HEK293 (cell line): Measurements from ENCODE around the gene RANBP10.

Source experiments
- CTCF ChIA-PET: fragments of 350-600 bp; formaldehyde crosslinking; extraction: SDS; loops from one replicate; lab custom pipeline; 2021; ENCODE audit warnings: antibody characterized with exemption; lab: Yijun Ruan, JAX
- POLR2A ChIA-PET: fragments of 300-600 bp; formaldehyde crosslinking; extraction: SDS; loops from one replicate; lab custom pipeline; 2020; ENCODE audit warnings: antibody characterized with exemption, inconsistent platforms; lab: Yijun Ruan, JAX
- H3K27ac ChIP-seq: fragments of 200-500 bp; sonication (Bioruptor generic); 2 replicates; pipeline ENCODE4 v1.5.1; 2014; ENCODE audit warnings: low read depth, low read length, control low read depth, inconsistent platforms; ENCODE audit errors: extremely low read depth
- H3K36me3 ChIP-seq, 2 experiments: fragments of 200-500 bp in 1 of 2; sonication (Bioruptor generic) in 1 of 2; 1 replicate in 1 of 2; 2 replicates in 1 of 2; pipeline ENCODE4 v1.5.1; 2014 to 2017; ENCODE audit warnings: inconsistent platforms in 2 of 2, low read length in 2 of 2; ENCODE audit not compliant: control insufficient read depth in 2 of 2, insufficient read depth in 1 of 2
- H3K4me1 ChIP-seq: fragments of 200-500 bp; sonication (Bioruptor generic); 2 replicates; pipeline ENCODE4 v1.5.1; 2014; ENCODE audit warnings: mild to moderate bottlenecking, low read length, inconsistent platforms; ENCODE audit not compliant: control insufficient read depth, insufficient read depth
- H3K4me3 ChIP-seq: 2 replicates; pipeline ENCODE4 v1.5.1; 2011; ENCODE audit warnings: low read depth, mild to moderate bottlenecking, control low read depth, low read length, moderate library complexity
- H3K9me3 ChIP-seq: fragments of 200-500 bp; sonication (Bioruptor generic); 2 replicates; pipeline ENCODE4 v1.5.1; 2014; ENCODE audit warnings: low read depth, low read length, inconsistent platforms; ENCODE audit not compliant: control insufficient read depth, insufficient read depth
- EGR2 ChIP-seq: fragments of 450-650 bp; formaldehyde crosslinking; IDR thresholded peaks from 2 replicates; pipeline ENCODE4 v1.5.1; 2016; ENCODE audit warnings: low read depth, missing biosample characterization, missing genetic modification characterization
- GFI1B ChIP-seq: fragments of 450-650 bp; formaldehyde crosslinking; IDR thresholded peaks from 2 replicates; pipeline ENCODE4 v1.5.1; 2016; ENCODE audit warnings: missing biosample characterization, missing genetic modification characterization
- GLIS1 ChIP-seq: fragments of 450-650 bp; formaldehyde crosslinking; IDR thresholded peaks from 2 replicates; pipeline ENCODE4 v1.5.1; 2016; ENCODE audit warnings: missing biosample characterization, missing genetic modification characterization
- KLF7 ChIP-seq: fragments of 450-650 bp; formaldehyde crosslinking; IDR thresholded peaks from 2 replicates; pipeline ENCODE4 v1.5.1; 2016; ENCODE audit warnings: missing biosample characterization, missing genetic modification characterization, borderline replicate concordance
- MEIS1 ChIP-seq: sonication (generic); formaldehyde crosslinking; IDR thresholded peaks from 2 replicates; pipeline ENCODE4 v1.8.1; 2022; ENCODE audit warnings: missing genetic modification reagents, mild to moderate bottlenecking, borderline replicate concordance
- OVOL3 ChIP-seq: fragments of 450-650 bp; formaldehyde crosslinking; IDR thresholded peaks from 2 replicates; pipeline ENCODE4 v1.5.1; 2016; ENCODE audit warnings: missing biosample characterization, missing genetic modification characterization
- ZBTB26 ChIP-seq: fragments of 450-650 bp; formaldehyde crosslinking; optimal IDR thresholded peaks from 2 replicates; pipeline ENCODE3; 2016; ENCODE audit warnings: missing biosample characterization, mild to moderate bottlenecking, missing genetic modification characterization
- ZBTB7A ChIP-seq: fragments of 450-650 bp; formaldehyde crosslinking; IDR thresholded peaks from 2 replicates; pipeline ENCODE4 v1.5.1; 2016; ENCODE audit warnings: low read depth, missing biosample characterization, missing genetic modification characterization
- ZBTB8A ChIP-seq: fragments of 450-650 bp; formaldehyde crosslinking; IDR thresholded peaks from 2 replicates; pipeline ENCODE4 v1.5.1; 2016; ENCODE audit warnings: missing biosample characterization, missing genetic modification characterization
- ZFHX2 ChIP-seq: fragments of 450-650 bp; formaldehyde crosslinking; conservative IDR thresholded peaks from 2 replicates; pipeline ENCODE4 v1.5.1; 2016; ENCODE audit warnings: missing biosample characterization, missing genetic modification characterization
- ZFP69B ChIP-seq: fragments of 450-650 bp; formaldehyde crosslinking; IDR thresholded peaks from 2 replicates; pipeline ENCODE4 v1.5.1; 2016; ENCODE audit warnings: missing biosample characterization, missing genetic modification characterization
- ZIC2 ChIP-seq: fragments of 450-650 bp; formaldehyde crosslinking; IDR thresholded peaks from 2 replicates; pipeline ENCODE4 v1.5.1; 2016; ENCODE audit warnings: missing biosample characterization, missing genetic modification characterization
- ZNF214 ChIP-seq: fragments of 450-650 bp; formaldehyde crosslinking; IDR thresholded peaks from 2 replicates; pipeline ENCODE4 v1.5.1; 2017; ENCODE audit warnings: missing biosample characterization, mild to moderate bottlenecking, missing genetic modification characterization, borderline replicate concordance
- ZNF280D ChIP-seq: fragments of 450-650 bp; formaldehyde crosslinking; IDR thresholded peaks from 2 replicates; pipeline ENCODE4 v1.5.1; 2016; ENCODE audit warnings: missing biosample characterization, missing genetic modification characterization
- ZNF292 ChIP-seq: fragments of 450-650 bp; formaldehyde crosslinking; IDR thresholded peaks from 2 replicates; pipeline ENCODE4 v1.5.1; 2016; ENCODE audit warnings: low read depth, missing biosample characterization, missing genetic modification characterization, borderline replicate concordance
- ZNF521 ChIP-seq: fragments of 450-650 bp; formaldehyde crosslinking; IDR thresholded peaks from 2 replicates; pipeline ENCODE4 v1.5.1; 2017; ENCODE audit warnings: missing biosample characterization, mild to moderate bottlenecking, missing genetic modification characterization
- ZNF670 ChIP-seq: fragments of 450-650 bp; formaldehyde crosslinking; IDR thresholded peaks from 2 replicates; pipeline ENCODE4 v1.5.1; 2016; ENCODE audit warnings: missing biosample characterization, missing genetic modification characterization, low read depth
- ZNF692 ChIP-seq: fragments of 450-650 bp; formaldehyde crosslinking; IDR thresholded peaks from 2 replicates; pipeline ENCODE4 v1.5.1; 2016; ENCODE audit warnings: missing biosample characterization, missing genetic modification characterization
- ZNF785 ChIP-seq: fragments of 450-650 bp; formaldehyde crosslinking; IDR thresholded peaks from 2 replicates; pipeline ENCODE4 v1.5.1; 2016; ENCODE audit warnings: missing biosample characterization, missing genetic modification characterization
- ZSCAN30 ChIP-seq: fragments of 450-650 bp; IDR thresholded peaks from 2 replicates; pipeline ENCODE4 v1.5.1; 2018; ENCODE audit warnings: missing biosample characterization, mild to moderate bottlenecking, missing genetic modification characterization, moderate library complexity
- TF ChIP-seq, protein P1 (sequence below): fragments of 450-650 bp; formaldehyde crosslinking; IDR thresholded peaks from 2 replicates; pipeline ENCODE4 v1.5.1; 2016; ENCODE audit warnings: missing biosample characterization, missing genetic modification characterization
- TF ChIP-seq, protein P2 (sequence below): fragments of 450-650 bp; formaldehyde crosslinking; IDR thresholded peaks from 2 replicates; pipeline ENCODE4 v1.5.1; 2016; ENCODE audit warnings: missing biosample characterization, missing genetic modification characterization

Gene RANBP10

GRCh38 chr16:67767953-67768352 is 38.4 kb downstream of the RANBP10 start:
- CTCF ChIA-PET: interaction anchor here (0.6 to 1.6 kb wide), 4 partner anchors 46 to 522 kb away, joined by 3 to 5 read pairs (median 4); no protein-coding TSS in a partner anchor
- Histone ChIP-seq H3K4me1 (no peaks in the 10 kb centered on the region), H3K9me3 (no peaks in the 10 kb centered on the region), H3K27ac (no peak overlapping the region), H3K36me3 (peaks cover 0 to 8% of the 10 kb centered on the region in 2 experiments; a peak in 2 of 3 replicates), H3K4me3 (no peak overlapping the region)
- POLR2A ChIA-PET: interaction anchor here (0.7 kb wide), 1 partner anchor 11 kb away, joined by 3 read pairs; no protein-coding TSS in a partner anchor
- TF ChIP-seq ZNF521 (tag by site-specific recombination): no peak
- TF ChIP-seq, protein P1, sequence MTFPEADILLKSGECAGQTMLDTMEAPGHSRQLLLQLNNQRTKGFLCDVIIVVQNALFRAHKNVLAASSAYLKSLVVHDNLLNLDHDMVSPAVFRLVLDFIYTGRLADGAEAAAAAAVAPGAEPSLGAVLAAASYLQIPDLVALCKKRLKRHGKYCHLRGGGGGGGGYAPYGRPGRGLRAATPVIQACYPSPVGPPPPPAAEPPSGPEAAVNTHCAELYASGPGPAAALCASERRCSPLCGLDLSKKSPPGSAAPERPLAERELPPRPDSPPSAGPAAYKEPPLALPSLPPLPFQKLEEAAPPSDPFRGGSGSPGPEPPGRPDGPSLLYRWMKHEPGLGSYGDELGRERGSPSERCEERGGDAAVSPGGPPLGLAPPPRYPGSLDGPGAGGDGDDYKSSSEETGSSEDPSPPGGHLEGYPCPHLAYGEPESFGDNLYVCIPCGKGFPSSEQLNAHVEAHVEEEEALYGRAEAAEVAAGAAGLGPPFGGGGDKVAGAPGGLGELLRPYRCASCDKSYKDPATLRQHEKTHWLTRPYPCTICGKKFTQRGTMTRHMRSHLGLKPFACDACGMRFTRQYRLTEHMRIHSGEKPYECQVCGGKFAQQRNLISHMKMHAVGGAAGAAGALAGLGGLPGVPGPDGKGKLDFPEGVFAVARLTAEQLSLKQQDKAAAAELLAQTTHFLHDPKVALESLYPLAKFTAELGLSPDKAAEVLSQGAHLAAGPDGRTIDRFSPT (tag by site-specific recombination): no peak
- TF ChIP-seq OVOL3: no peak
- no peak for TF ChIP-seq ZNF785 (tag by site-specific recombination)
- TF ChIP-seq ZFP69B (tag by site-specific recombination): no peak
- TF ChIP-seq KLF7 (tag by site-specific recombination): no peak
- TF ChIP-seq MEIS1 (CRISPR knock-in tag): no peak
- TF ChIP-seq GLIS1 (tag by site-specific recombination): no peak
- TF ChIP-seq, protein P2, sequence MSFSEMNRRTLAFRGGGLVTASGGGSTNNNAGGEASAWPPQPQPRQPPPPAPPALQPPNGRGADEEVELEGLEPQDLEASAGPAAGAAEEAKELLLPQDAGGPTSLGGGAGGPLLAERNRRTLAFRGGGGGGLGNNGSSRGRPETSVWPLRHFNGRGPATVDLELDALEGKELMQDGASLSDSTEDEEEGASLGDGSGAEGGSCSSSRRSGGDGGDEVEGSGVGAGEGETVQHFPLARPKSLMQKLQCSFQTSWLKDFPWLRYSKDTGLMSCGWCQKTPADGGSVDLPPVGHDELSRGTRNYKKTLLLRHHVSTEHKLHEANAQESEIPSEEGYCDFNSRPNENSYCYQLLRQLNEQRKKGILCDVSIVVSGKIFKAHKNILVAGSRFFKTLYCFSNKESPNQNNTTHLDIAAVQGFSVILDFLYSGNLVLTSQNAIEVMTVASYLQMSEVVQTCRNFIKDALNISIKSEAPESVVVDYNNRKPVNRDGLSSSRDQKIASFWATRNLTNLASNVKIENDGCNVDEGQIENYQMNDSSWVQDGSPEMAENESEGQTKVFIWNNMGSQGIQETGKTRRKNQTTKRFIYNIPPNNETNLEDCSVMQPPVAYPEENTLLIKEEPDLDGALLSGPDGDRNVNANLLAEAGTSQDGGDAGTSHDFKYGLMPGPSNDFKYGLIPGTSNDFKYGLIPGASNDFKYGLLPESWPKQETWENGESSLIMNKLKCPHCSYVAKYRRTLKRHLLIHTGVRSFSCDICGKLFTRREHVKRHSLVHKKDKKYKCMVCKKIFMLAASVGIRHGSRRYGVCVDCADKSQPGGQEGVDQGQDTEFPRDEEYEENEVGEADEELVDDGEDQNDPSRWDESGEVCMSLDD (tag by site-specific recombination): no peak
- TF ChIP-seq ZNF214 (tag by site-specific recombination): no peak
- no peak for TF ChIP-seq ZSCAN30 (tag by site-specific recombination)
- no peak for TF ChIP-seq ZBTB8A (tag by site-specific recombination)
- TF ChIP-seq ZNF670 (tag by site-specific recombination): no peak

DNA sequence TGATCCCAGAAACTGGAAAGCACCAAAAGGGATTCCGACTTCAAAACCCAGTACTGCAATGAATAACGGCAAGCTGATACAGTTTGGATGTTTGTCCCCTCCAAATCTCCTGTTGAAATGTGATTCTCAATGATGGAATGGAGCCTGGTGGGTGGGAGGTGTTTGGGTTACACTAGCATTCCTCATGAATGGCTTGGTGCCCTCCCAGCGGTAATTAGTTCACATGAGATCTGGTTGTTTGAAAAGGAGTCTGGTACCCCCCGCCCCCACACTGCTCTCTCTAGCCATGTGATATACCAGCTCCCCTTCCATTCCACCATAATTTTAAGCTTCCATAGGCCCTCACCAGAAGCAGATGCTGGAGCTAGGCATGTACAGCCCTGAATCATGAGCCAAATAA is 40.1 kb downstream of the RANBP10 start:
- CTCF ChIA-PET: interaction anchor here (1.8 kb wide), 1 partner anchor 50 kb away, joined by 4 read pairs; no protein-coding TSS in a partner anchor
- H3K4me3 ChIP-seq: no peak overlapping the region
- peaks cover 0 to 9% of the 10 kb centered on the region in 2 experiments; a peak in 2 of 3 replicates for H3K36me3 ChIP-seq
- H3K27ac ChIP-seq: no peak overlapping the region
- H3K9me3 ChIP-seq: no peaks in the 10 kb centered on the region
- no peaks in the 10 kb centered on the region for H3K4me1 ChIP-seq
- POLR2A ChIA-PET: interaction anchor here (0.7 kb wide), 1 partner anchor 9 kb away, joined by 3 read pairs; no protein-coding TSS in a partner anchor
- TF ChIP-seq ZNF692 (tag by site-specific recombination) (no peak), ZBTB7A (no peak), ZNF280D (tag by site-specific recombination) (no peak), ZBTB26 (tag by site-specific recombination) (no peak), GFI1B (tag by site-specific recombination) (no peak), EGR2 (tag by site-specific recombination) (peak; percentile 23; the same call in 1 of the 2 replicates), ZFHX2 (tag by site-specific recombination) (peak; percentile 40; the same call in 1 of the 2 replicates), ZNF292 (tag by site-specific recombination) (no peak), ZIC2 (no peak)
